NOMO-1 treated with dmso at 0.1 percent for 144 hours (cell line): ENCODE measurements around the gene USP7.
"Not testable (repeated sequence)": the region's sequence is repeated elsewhere in the genome, so short reads cannot be mapped to it uniquely, and the experiment has no call there.

Experiments
- DNase-seq: peaks from one replicate; lab custom pipeline; 2025; ENCODE audit not compliant: unreplicated experiment; lab: John Stamatoyannopoulos, UW

USP7 gene

DNA sequence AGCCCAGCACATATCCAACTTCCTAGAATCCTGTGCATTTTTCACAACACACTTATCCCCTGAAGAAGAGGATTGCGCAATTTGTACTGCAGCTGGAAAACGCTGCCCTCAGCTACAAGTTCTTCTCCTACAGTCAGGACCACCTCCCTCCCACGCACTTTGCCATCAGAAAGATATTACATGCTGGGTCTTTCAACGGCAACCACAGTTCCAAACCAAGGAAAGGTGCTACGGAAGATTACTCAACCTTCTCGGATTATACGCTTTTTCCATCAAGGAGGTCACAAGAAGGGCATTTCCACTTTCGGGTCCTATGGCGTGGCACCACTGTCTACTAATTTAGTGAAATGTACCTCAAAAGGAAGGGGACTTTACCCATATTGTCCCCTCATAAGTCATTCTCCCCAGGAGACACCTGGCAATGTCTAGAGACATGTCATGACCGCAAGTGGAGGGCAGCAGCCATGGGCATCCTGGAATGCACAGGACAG is 35.2 kb downstream of the USP7 start:
- no peak for DNase-seq

DNA sequence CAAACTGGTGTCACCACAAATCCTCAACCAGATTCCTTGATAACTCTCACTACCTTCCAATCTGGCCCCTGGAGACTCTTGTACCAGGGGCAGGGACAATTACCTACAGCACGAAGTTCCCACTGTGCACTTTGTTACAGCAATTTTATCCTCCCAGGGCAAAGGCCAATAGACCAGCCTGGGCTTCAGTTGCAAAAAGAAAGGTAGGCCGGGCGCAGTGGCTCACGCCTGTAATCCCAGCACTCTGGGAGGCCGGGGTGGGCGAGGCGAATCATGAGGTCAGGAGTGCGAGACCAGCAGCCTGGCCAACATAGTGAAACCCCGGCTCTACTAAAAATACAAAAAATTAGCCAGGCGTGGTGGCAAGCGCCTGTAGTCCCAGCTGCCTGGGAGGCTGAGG is 36.9 kb downstream of the USP7 start:
- DNase-seq: no peak

DNA sequence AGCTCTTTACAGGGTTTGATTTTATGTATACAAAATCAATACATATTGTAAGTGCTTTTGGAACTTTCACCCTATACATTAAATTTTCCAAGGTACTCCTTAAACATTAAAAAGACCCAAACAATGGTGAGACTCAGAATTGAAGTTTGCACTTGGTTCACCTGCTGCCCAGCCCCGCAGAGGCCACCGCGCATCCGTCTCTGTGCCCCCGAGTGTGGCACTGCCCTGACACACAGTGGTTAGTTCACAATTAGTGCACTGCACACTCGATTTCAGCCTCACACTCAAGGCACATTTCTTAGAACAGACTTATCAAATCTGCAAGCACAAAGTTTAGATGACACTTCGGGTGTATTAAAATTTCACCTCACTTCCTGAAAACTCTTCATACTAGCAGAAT is 38.3 kb downstream of the USP7 start:
- no peak for DNase-seq

DNA sequence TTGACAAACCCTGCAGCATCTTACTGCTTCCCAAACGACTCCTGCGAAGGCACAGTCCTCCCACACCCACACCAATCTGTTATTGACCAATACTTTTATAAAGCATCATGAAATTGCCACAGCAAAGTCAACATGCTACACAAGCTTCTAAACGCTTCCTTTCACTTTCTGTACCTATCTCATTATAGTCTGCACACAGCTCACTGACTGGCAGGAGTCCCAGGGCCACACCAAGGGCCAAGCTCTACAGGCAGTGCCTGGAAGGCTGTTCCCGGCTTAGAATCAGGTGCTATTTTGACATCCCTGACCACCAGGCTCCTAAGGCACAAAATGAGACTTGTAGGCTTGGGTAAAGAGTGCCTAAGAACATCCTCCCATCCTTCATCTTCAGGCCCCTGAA is 39.5 kb downstream of the USP7 start:
- no peak for DNase-seq

DNA sequence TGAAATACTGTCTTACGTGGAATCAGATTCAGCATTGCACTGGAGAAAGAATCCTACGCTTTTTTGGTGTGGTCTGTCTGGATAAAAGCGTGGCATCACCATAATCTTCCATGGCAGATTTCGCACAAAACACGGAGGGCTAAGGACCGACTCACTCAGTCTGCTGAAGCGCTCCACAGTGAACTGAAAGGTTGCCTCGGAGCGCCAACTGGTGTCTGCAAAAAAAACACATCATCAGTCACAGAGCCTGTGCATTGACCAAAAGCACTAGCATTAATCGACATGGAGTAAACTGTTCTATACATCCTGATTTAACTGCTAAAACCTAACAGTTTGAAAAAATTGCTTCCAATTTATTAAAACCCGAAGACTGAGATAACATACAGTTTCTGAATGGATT is 40.5 kb downstream of the USP7 start:
- no peak for DNase-seq

DNA sequence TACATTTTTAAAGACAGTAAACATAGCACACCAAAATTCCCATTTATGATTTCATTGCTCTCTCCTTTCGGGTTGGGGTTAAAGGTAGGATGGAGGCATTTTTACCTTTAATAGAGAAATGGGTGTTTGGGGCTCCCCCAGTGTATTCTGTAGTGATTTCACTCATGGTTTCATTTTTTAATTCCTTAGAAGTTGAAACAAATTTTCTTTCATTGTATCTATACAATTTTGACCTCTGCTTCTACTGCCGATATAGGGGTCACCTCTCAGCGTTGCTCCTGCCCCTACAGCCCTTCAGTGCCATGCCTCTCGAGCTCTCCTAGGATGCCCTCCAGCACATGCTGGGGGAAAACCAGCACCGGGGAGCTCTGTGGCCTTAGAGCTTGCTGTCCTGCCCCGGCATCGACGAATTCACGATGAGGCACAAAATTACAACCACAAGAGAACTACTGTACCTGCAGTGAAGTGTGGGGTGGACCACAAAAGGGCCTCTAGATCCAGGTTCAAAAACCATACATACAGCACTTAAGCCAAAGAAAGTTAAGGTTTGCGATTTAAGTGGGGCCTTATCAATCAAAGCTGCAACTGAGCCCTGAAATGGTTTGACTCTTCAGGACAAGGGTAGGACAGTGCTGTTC is 42.2 kb downstream of the USP7 start:
- DNase-seq: no peak

DNA sequence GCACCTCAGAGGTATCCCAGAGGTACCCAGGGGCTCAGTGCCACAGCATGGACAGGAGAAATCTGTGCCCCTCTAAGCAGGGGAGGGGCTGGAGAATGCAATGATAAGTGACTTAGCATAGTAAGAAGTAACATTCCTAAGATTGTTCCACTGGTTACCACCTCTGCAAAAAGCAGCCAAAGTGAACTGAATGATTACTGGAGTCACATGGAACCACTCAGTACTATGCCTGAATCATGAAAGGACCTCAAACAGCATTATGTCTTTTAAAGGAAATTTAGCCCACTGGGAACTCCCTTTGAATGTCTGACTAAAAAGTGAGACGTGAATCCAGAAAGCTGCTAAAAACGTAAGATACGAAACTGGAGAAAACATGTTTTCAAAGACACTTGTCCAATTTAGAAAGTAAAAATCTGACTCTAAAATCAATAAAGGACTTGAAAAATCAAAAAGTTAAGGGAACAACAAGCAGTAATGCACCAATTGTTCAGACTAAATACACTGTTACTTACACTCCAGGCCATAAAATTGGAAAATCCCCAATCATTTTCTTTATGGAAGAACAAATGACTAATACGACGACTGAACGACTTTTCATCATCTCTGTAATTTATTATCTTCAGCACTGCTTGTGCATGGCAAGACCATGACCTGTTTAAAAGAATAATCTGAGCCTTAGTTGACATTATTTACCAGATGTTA is 42.9 kb downstream of the USP7 start:
- no peak for DNase-seq

DNA sequence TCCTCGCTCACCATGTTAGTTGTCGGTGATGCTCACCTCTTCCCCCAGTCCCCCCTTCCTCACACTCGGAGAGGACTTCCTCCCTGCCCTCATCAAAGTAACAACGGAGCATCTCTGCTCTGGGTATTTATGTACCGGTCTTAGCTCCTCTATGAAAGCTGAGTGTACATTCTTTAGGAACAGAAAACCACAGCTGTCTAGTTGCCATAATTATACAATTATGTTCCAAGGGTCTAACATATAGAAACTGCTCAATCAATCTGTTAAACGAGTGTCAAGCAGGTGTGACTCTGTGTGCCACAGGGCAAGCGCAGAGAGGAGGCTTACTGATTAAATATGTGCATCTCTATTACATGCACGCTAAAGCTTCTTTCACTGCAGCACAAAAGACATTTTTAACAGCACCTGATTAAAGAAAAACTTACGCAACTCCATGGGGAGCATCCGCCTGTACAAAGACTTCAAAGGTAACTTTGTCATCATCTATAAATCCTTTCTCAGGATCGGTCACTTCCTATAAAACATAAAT is 43.7 kb downstream of the USP7 start:
- DNase-seq: no peak

DNA sequence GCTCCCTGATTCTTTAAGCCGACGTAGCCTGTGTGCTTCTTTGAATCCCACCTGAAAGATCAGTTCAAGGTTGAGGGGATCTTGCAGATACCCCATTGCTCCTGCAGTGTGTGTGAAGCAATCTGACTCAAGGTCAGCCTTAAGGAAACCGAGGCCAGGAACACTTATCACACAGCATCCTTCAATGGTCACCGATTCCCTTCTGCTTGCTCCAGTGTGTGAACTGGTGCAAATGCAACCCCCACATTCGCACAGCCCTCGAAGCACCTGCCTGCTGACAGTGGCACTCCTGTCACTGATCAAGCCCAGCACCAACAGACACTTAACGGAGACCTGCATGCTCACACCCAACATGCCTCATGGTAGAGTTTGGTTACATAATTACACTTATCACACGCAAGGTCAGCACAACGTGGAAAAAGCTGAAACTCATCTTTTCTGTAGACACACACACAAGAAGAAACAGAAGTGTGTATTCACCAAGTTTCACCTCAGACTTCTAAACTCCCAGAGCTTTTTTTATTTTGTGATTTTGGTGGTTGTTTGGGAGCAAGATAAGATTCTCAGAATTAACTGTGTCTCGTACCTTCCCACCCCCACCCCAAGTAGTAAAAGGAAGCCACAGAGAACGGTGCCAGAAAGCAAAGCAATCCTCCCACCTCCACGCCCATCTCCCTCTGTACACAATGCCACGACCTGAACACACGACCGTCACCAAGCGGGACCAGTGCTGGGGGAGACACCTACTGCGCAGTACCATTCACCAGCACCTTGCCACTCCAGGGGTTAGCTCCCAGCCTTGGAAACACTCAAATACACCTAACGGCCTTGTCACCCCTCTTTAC is 44.4 kb downstream of the USP7 start:
- no peak for DNase-seq

DNA sequence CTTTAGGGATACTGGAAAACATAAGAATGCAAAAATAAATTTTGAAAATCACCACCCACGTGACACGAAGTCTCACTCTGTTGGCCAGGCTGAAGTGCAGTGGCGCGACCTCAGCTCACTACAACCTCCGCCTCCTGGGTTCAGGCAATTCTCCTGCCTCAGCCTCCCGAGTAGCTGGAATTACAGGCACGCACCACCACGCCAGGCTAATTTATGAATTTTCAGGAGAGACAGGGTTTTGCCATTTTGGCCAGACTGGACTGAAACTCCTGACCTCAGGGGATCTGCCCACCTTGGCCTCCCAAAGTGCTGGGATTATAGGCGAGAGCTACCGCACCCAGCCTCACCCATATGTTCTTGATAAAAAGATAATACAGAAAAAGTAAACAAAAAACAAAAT is 46.4 kb downstream of the USP7 start:
- DNase-seq: not testable (repeated sequence)

DNA sequence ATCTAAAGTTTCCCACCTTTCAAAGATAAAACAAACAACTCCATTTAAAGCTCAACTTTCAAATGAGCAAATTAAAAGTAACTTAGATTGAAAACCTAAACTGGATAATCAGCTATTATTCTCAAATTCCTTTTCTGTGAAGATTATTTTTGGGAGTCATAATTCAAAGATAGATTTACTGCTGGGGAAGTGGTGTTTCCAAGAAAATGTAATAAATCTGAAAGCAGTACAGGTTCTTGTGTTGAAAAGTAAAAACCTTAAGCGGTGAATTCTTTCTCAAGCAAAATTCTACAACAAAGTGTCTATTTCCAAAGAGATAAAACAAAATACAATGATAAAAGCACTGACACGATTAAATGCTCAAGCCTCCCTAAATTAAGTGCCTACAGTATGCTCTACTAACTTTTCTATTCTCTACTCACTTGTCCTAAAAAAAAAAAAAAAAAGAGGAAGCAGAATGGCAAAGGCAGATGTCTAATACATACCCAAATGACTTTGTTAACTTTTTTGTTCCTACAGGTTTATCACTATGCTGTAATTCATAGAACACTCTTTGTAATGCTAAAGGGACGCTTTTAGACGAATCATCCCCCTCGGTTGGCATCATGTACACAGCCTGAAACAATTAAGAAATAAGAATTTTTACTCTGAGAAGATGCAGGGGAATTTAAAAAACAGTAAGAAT is 47.0 kb downstream of the USP7 start:
- DNase-seq: no peak

DNA sequence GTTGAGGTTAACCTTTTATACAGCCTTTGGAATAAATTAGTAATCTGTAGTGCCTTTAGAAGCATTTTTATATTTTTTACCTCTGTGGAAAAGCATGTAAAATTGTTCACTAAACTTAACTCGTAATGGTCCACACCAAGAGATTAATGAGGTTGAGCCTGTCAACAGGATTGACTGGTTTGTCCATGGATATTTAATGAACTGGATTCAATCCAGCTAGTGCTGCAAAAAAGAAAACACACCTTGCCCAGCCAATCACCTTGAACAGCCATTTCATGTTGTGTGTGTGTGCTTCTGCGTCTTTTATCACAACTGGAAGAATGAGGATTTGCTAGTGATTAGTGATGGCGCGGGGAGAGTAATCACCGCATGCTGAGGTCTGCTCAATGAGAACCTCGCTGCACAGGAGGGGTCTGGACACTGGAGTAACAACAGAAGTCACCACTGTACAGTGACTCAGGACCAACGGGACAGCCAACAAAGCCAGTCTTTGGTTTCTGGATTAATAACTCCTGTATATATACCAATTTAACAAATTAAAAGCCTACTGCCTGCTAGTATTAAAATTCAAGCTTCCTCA is 47.9 kb downstream of the USP7 start:
- DNase-seq: no peak

DNA sequence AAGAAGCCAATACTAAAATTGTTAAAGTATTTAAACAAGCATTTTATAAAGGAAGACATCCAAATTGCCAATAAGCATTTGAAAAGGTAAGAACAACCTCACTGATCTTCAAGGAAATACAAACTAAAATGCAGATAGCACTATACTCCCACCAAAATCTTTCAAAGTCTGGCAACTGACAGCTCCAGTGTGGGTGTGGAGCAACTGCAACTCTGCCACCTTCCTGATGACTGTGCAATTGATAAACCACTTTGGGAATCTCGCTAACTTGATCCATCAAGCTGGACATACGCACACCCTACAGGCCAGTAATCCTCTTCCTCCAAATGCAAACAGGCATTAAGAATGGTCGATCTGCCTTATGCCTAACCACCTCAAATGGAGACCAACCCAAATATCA is 49.6 kb downstream of the USP7 start:
- DNase-seq: no peak

DNA sequence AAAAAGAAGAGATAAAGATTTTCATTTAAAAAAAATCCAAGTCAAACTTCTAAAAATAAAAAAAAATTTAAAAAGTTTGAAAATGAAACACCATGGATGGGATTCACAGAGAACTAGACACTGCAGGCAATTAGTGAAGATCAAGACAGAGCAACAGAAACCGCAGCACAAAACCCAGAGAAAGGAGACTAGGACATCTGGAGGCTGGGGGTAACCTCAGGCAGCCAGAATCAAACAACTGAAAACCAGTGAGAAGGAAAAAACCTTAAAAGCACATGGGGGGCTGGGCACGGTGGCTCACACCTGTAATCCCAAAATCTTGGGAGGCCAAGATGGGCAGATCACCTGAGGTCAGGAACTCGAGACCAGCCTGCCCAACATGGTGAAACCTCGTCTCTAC is 50.9 kb downstream of the USP7 start:
- no peak for DNase-seq

DNA sequence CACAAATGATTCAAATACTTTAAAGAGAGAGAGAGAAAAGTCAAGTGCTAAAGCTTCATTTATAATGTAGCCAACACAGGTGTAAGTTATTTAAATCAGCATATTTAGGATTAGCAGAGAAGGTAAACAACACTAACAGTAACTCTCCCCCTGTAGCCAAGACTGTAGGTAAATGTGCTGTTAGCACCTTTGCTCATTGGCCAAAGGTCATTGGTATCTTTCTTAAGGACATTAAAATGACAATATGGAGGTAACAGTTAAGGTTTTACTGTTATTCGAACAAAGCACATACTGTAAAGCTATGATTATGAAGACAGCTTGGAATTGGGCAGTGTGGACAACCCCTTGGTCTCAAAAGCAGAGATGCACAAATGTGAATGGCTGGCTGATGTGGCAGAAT is 52.9 kb downstream of the USP7 start:
- no peak for DNase-seq

DNA sequence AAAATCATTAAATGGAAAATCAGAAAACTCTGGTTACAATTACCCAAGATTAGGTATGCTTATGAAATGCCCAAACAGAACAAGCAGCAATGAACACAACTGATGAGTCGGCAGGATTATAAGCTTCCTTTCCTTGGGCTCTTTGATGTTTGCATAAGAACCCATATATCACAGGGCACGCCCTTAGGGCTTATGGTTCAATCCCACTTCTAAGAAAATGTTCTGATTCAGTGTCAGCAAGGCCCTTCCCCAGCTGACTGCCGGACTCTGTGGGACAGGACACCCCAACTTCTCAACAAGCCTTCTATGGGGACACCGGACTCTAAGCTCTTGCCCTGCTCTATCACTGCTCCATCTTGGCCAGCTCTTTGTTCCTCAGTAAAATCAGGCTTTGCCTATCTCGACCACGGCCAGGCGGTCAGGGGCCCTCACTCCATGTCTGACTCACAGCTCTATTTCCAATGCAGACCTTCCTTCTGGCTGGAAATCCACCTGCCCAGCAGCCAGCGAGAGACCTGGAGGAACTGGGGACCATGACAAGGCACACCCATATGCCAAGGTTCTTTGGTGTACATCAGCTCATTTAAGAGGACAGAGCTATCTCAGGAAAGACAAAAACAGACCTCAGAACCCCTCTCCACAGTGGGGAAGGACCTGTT is 54.8 kb downstream of the USP7 start:
- DNase-seq: no peak

DNA sequence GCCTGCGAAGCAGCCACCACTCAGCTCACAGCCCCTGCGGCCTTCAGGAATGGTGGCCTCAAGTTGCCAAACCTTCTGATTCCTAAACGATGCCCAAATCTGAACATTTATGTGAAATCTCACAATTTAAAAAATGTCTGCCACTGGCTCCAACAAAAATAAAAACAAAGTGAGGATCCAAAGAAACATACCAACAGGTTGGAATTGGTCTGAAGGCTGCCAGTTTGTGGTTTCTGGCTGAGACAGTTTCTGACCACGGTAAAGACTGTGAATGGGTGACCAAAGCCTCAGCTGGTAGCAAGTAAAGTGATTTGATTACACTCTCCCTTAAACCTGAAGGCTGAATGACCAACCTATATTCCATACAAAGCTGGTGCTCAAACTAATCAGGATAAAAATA is 56.6 kb downstream of the USP7 start:
- no peak for DNase-seq

DNA sequence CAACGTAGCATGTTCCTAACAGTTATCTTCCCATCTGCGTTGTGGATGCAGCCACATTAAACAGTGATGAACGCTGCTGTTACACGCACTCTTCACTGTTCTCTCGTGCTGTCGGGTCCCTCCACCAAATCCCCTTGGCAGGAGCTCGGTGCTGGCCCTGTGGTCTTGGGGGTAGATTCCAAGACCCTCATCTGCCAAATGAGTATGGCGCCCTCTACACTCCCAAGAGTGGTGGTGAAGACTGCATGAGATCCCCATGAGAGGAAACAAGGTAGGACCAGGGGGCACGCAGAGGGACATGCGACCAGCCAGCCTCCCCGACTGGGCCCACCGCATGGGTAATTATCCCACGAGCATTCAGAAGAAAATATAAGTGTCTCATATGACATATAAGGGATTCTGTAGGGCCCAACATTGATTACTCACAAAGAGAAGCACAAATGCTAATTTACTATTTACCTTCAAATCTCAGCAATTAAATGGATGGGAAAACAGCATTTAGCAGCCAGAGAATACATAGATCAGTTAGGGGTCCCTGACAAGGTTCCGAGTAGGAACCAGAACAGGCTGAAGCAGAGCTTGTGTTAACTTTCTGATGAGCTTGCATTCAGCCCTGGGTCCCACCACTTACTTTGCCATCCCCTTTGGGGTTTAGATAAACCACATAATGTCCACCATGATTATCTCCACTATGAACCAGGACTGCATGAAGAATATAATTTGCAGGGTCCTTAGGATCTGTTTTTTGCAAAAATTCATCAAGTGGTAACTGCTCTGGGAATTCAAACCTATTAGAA is 57.7 kb downstream of the USP7 start:
- no peak for DNase-seq

DNA sequence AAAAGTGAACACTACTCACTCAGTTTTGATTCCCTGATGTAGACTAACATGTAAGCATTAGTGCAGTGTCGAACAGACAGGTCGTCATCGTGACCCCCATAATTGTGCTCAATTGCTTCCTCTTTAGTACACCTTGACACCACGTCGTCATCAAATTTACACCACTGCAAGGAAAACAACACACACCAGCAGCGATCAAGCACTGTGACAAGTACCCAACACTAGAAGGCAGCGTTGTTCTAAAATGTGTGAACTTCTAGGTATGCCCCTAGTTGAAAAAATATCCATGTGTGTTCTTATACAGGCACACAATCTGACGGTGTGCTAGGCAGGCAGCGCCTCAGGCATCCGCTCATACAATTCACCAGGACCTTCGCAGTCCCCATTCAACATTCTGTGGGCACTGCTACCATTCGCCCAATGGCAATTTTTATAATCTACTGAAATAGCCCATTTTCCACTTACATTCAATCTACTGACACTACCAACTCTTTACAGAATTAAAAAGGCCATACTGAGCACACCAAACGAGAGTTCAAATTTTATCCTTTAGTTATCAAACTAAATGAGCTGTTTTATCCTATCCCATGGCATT is 58.4 kb downstream of the USP7 start:
- DNase-seq: no peak
